Liver (tissue), 9 donors: ENCODE measurements around the gene PRKN. TPM values are rescaled to one million over a fixed set of nuclear protein-coding genes. Genes with fewer than 3 reads are reported as not detected.

Experiments used
- DNase-seq: peaks from one replicate; pipeline ENCODE4 v3.0.0-alpha.2; 2017; ENCODE audit warnings: low spot score
- H3K27ac ChIP-seq, 2 donors: one replicate each; pipeline ENCODE4 v1.7.0; 2013; ENCODE audit warnings: inconsistent platforms in 2 of 2, low read length in 2 of 2, control low read depth in 1 of 2, low read depth in 1 of 2, mild to moderate bottlenecking in 1 of 2
- H3K27me3 ChIP-seq, 4 donors: one replicate each; pipeline versions ENCODE4 v1.6.1 to v1.7.0; 2013; ENCODE audit warnings: low read length in 3 of 4, inconsistent platforms in 1 of 4, mild to moderate bottlenecking in 1 of 4, moderate library complexity in 1 of 4; ENCODE audit not compliant: control insufficient read depth in 4 of 4, insufficient read depth in 4 of 4
- H3K36me3 ChIP-seq, 4 donors: one replicate each; pipeline versions ENCODE4 v1.6.1 to v1.7.0; 2013; ENCODE audit warnings: low read length in 3 of 4, mild to moderate bottlenecking in 3 of 4, low read depth in 1 of 4, moderate library complexity in 1 of 4; ENCODE audit not compliant: control insufficient read depth in 4 of 4, insufficient read depth in 3 of 4
- H3K4me1 ChIP-seq, 4 donors: one replicate each; pipeline versions ENCODE4 v1.6.1 to v1.7.0; 2013; ENCODE audit warnings: low read length in 3 of 4, mild to moderate bottlenecking in 3 of 4, moderate library complexity in 1 of 4; ENCODE audit not compliant: control insufficient read depth in 4 of 4, insufficient read depth in 4 of 4
- H3K4me3 ChIP-seq, 3 donors: one replicate each; pipeline versions ENCODE4 v1.6.1 to v1.7.0; 2013; ENCODE audit warnings: low read length in 3 of 3, control low read depth in 1 of 3, low read depth in 1 of 3, mild to moderate bottlenecking in 1 of 3
- H3K9ac ChIP-seq, 2 donors: one replicate each; pipeline ENCODE4 v1.7.0; 2013; ENCODE audit warnings: low read length in 2 of 2, mild to moderate bottlenecking in 2 of 2, moderate library complexity in 2 of 2, control low read depth in 1 of 2, low read depth in 1 of 2
- H3K9me3 ChIP-seq, 4 donors: one replicate each; pipeline versions ENCODE4 v1.6.1 to v1.7.0; 2013; ENCODE audit warnings: low read length in 3 of 4; ENCODE audit not compliant: control insufficient read depth in 4 of 4
- EGR1 ChIP-seq, 2 donors: IDR thresholded peaks; 2 replicates each; pipeline ENCODE4 v1.6.1; 2016 to 2018; ENCODE audit warnings: antibody characterized with exemption in 2 of 2, low read depth in 2 of 2
- FOXA1 ChIP-seq: IDR thresholded peaks from 2 replicates; pipeline ENCODE4 v1.6.1; 2016; ENCODE audit warnings: antibody characterized with exemption
- FOXA2 ChIP-seq: IDR thresholded peaks from 2 replicates; pipeline ENCODE4 v1.6.1; 2016; ENCODE audit warnings: antibody characterized with exemption
- GABPA ChIP-seq, 2 donors: IDR thresholded peaks in 1 of 2; conservative IDR thresholded peaks in 1 of 2; 2 replicates each; pipeline ENCODE4 v1.6.1; 2016; ENCODE audit warnings: antibody characterized with exemption in 2 of 2, mild to moderate bottlenecking in 1 of 2, moderate library complexity in 1 of 2
- HNF4A ChIP-seq, 2 donors: conservative IDR thresholded peaks; 2 replicates each; pipeline ENCODE4 v1.6.1; 2016; ENCODE audit warnings: antibody characterized with exemption in 2 of 2, mild to moderate bottlenecking in 2 of 2
- HNF4G ChIP-seq: IDR thresholded peaks from 2 replicates; pipeline ENCODE4 v1.6.1; 2016; ENCODE audit warnings: antibody characterized with exemption
- JUND ChIP-seq, 2 donors: IDR thresholded peaks; 2 replicates each; pipeline ENCODE4 v1.6.1; 2016; ENCODE audit warnings: antibody characterized with exemption in 2 of 2
- NR2F2 ChIP-seq: IDR thresholded peaks from 2 replicates; pipeline ENCODE4 v1.6.1; 2016; ENCODE audit warnings: antibody characterized with exemption
- RAD21 ChIP-seq, 2 donors: IDR thresholded peaks; 2 replicates each; pipeline ENCODE4 v1.6.1; 2016; ENCODE audit warnings: antibody characterized with exemption in 2 of 2, mild to moderate bottlenecking in 2 of 2
- RXRA ChIP-seq, 2 donors: IDR thresholded peaks; 2 replicates each; pipeline ENCODE4 v1.6.1; 2017 to 2018; ENCODE audit warnings: antibody characterized with exemption in 2 of 2, mild to moderate bottlenecking in 1 of 2
- SP1 ChIP-seq: IDR thresholded peaks from 2 replicates; pipeline ENCODE4 v1.6.1; 2018; ENCODE audit warnings: antibody characterized with exemption, mild to moderate bottlenecking
- TAF1 ChIP-seq: conservative IDR thresholded peaks from 2 replicates; pipeline ENCODE4 v1.6.1; 2016; ENCODE audit warnings: antibody characterized with exemption, mild to moderate bottlenecking
- YY1 ChIP-seq: IDR thresholded peaks from 2 replicates; pipeline ENCODE4 v1.6.1; 2016; ENCODE audit warnings: antibody characterized with exemption, mild to moderate bottlenecking
- WGBS: extraction: QIAGEN DNeasy Blood & Tissue Kit; methylation state at CpG from one replicate; pipeline ENCODE4 v1.1.7; 2013; 5-methylcytosine and 5-hydroxymethylcytosine counted together
- polyA plus RNA-seq, 2 donors: library from polyadenylated mRNA; stranded (reverse) in 1 of 2; unstranded in 1 of 2; fragments of 200-250 nt in 1 of 2; fragments of >200 nt in 1 of 2; fragmentation: Nextera tagmentation in 1 of 2; extraction: Ambion mirVana in 1 of 2; gene quantifications; one replicate each; pipeline versions ENCODE4 v1.2.1 to v1.2.3, GENCODE V29; 2013 to 2015
- total RNA-seq, 2 donors: library from RNA; depleted of rRNA; stranded (reverse); fragments of >200 nt; gene quantifications; one replicate each; pipeline ENCODE4 v1.2.3, GENCODE V29; 2014
- TF ChIP-seq, protein P1 (sequence below): IDR thresholded peaks from 2 replicates; pipeline ENCODE4 v1.6.1; 2016; ENCODE audit warnings: antibody characterized with exemption, mild to moderate bottlenecking
- TF ChIP-seq, protein P2 (sequence below): IDR thresholded peaks from 2 replicates; pipeline ENCODE4 v1.6.1; 2016; ENCODE audit warnings: antibody characterized with exemption
- TF ChIP-seq, protein P3 (sequence below): IDR thresholded peaks from 2 replicates; pipeline ENCODE4 v1.6.1; 2016; ENCODE audit warnings: antibody characterized with exemption
- TF ChIP-seq, protein P4 (sequence below): fragments of 150-350 bp; IDR thresholded peaks from 2 replicates; pipeline ENCODE4 v1.5.1; 2017; ENCODE audit warnings: improper control_type of control experiment, low read depth, low read length; ENCODE audit not compliant: missing input control
- TF ChIP-seq, protein P5 (sequence below): IDR thresholded peaks from 2 replicates; pipeline ENCODE4 v1.6.1; 2016; ENCODE audit warnings: antibody characterized with exemption
- donor health status: healthy.
- donor health status: healthy.
- donor health status: healthy.
- donor health status: healthy.
- donor health status: healthy.

PRKN gene
- total and polyA plus RNA-seq, 4 donors, result 0.47 to 4.1 (median 3.2) TPM

DNA sequence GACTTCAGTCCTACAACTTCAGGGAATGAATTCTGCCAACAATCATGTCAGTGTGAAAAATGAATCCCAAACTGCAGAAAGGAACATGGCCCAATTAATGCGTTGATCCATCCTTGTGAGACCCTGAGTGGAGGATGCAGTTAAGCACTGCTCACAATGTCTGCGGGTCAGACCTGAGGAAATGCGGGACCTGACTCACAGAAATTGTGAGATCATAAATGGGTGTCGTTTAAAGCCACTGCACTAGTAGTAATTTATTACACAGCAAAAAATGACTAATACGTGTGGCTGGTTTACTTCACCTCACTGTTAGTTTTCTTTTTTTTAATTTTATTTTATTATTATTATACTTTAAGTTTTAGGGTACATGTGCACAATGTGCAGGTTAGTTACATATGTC, 505.0 kb downstream of the PRKN start:
- no peak for TF ChIP-seq RXRA (IDR thresholded peaks at IDR 0.05)
- Histone ChIP-seq H3K27ac (no peak overlapping the region), H3K4me3 (no peak overlapping the region), H3K36me3 (no peaks in the 10 kb centered on the region), H3K27me3 (no peaks in the 10 kb centered on the region), H3K9me3 (no peaks in the 10 kb centered on the region), H3K4me1 (no peaks in the 10 kb centered on the region), H3K9ac (no peak overlapping the region)
- DNase-seq, result no peak
- 96% methylated on average over 5 of the region's 5 CpGs for WGBS

DNA sequence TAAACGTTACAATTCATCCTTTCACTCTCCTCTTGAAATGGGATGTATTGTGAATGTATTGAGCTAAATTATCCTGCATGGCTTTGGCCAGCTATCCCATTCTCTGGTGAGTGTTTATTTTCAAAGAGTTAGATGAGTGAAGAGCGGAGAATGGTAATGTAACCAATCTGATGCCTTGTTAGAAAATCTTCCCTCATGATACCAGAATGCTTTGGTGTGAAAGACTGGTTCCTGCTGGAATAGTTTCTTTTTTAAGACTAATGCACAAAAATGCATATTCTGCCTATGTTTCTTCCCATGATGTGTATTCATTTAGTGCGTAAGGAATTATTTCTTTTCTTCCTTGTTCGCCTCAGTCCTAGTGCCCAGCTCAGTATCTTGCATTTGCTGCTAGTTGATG, 506.7 kb downstream of the PRKN start:
- H3K27ac ChIP-seq, result no peak overlapping the region
- WGBS, result 95% methylated on average over 4 of the region's 4 CpGs
- no peaks in the 10 kb centered on the region for H3K36me3 ChIP-seq
- no peak overlapping the region for H3K9ac ChIP-seq
- H3K4me1 ChIP-seq, result no peaks in the 10 kb centered on the region
- no peaks in the 10 kb centered on the region for H3K9me3 ChIP-seq
- H3K27me3 ChIP-seq, result no peaks in the 10 kb centered on the region
- H3K4me3 ChIP-seq, result no peak overlapping the region
- DNase-seq, result no peak
- no peak for TF ChIP-seq RXRA (IDR thresholded peaks at IDR 0.05)
- TF ChIP-seq RAD21 (IDR thresholded peaks at IDR 0.05), result no peak
- TF ChIP-seq SP1, result no peak
- TF ChIP-seq FOXA2, result no peak
- no peak for TF ChIP-seq EGR1 (IDR thresholded peaks at IDR 0.05; ENCODE audit: low read depth in 2 of 2)
- no peak for TF ChIP-seq JUND (IDR thresholded peaks at IDR 0.05)
- no peak for TF ChIP-seq YY1
- no peak for TF ChIP-seq NR2F2
- TF ChIP-seq HNF4G, result no peak
- TF ChIP-seq, protein P1, sequence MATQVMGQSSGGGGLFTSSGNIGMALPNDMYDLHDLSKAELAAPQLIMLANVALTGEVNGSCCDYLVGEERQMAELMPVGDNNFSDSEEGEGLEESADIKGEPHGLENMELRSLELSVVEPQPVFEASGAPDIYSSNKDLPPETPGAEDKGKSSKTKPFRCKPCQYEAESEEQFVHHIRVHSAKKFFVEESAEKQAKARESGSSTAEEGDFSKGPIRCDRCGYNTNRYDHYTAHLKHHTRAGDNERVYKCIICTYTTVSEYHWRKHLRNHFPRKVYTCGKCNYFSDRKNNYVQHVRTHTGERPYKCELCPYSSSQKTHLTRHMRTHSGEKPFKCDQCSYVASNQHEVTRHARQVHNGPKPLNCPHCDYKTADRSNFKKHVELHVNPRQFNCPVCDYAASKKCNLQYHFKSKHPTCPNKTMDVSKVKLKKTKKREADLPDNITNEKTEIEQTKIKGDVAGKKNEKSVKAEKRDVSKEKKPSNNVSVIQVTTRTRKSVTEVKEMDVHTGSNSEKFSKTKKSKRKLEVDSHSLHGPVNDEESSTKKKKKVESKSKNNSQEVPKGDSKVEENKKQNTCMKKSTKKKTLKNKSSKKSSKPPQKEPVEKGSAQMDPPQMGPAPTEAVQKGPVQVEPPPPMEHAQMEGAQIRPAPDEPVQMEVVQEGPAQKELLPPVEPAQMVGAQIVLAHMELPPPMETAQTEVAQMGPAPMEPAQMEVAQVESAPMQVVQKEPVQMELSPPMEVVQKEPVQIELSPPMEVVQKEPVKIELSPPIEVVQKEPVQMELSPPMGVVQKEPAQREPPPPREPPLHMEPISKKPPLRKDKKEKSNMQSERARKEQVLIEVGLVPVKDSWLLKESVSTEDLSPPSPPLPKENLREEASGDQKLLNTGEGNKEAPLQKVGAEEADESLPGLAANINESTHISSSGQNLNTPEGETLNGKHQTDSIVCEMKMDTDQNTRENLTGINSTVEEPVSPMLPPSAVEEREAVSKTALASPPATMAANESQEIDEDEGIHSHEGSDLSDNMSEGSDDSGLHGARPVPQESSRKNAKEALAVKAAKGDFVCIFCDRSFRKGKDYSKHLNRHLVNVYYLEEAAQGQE, result no peak
- TF ChIP-seq, protein P2, sequence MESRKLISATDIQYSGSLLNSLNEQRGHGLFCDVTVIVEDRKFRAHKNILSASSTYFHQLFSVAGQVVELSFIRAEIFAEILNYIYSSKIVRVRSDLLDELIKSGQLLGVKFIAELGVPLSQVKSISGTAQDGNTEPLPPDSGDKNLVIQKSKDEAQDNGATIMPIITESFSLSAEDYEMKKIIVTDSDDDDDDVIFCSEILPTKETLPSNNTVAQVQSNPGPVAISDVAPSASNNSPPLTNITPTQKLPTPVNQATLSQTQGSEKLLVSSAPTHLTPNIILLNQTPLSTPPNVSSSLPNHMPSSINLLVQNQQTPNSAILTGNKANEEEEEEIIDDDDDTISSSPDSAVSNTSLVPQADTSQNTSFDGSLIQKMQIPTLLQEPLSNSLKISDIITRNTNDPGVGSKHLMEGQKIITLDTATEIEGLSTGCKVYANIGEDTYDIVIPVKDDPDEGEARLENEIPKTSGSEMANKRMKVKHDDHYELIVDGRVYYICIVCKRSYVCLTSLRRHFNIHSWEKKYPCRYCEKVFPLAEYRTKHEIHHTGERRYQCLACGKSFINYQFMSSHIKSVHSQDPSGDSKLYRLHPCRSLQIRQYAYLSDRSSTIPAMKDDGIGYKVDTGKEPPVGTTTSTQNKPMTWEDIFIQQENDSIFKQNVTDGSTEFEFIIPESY, result no peak
- TF ChIP-seq, protein P3, sequence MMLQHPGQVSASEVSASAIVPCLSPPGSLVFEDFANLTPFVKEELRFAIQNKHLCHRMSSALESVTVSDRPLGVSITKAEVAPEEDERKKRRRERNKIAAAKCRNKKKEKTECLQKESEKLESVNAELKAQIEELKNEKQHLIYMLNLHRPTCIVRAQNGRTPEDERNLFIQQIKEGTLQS, result no peak
- TF ChIP-seq FOXA1, result no peak
- no peak for TF ChIP-seq HNF4A (conservative IDR thresholded peaks at IDR 0.05)
- TF ChIP-seq, protein P4, sequence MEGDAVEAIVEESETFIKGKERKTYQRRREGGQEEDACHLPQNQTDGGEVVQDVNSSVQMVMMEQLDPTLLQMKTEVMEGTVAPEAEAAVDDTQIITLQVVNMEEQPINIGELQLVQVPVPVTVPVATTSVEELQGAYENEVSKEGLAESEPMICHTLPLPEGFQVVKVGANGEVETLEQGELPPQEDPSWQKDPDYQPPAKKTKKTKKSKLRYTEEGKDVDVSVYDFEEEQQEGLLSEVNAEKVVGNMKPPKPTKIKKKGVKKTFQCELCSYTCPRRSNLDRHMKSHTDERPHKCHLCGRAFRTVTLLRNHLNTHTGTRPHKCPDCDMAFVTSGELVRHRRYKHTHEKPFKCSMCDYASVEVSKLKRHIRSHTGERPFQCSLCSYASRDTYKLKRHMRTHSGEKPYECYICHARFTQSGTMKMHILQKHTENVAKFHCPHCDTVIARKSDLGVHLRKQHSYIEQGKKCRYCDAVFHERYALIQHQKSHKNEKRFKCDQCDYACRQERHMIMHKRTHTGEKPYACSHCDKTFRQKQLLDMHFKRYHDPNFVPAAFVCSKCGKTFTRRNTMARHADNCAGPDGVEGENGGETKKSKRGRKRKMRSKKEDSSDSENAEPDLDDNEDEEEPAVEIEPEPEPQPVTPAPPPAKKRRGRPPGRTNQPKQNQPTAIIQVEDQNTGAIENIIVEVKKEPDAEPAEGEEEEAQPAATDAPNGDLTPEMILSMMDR, result no peak
- TF ChIP-seq, protein P5, sequence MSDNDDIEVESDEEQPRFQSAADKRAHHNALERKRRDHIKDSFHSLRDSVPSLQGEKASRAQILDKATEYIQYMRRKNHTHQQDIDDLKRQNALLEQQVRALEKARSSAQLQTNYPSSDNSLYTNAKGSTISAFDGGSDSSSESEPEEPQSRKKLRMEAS, result no peak
- no peak for TF ChIP-seq GABPA (IDR thresholded peaks at IDR 0.05 in 1 of 2, conservative IDR thresholded peaks at IDR 0.05 in 1 of 2)
- no peak for TF ChIP-seq TAF1
